Caco-2 (cell line): ENCODE measurements around the gene VILL. TPM values are rescaled to one million over a fixed set of nuclear protein-coding genes. Genes with fewer than 3 reads are reported as not detected.

ENCODE experiments used
- BruUV-seq: library from RNA; stranded (reverse); fragments of 400-500 nt; replicated peaks from 2 replicates; lab custom pipeline; 2021; lab: Mats Ljungman, UMichigan
- CTCF ChIA-PET: fragments of 300-600 bp; sonication (Branson Sonifier 250); formaldehyde crosslinking; loops from one replicate; lab custom pipeline; 2022; ENCODE audit warnings: antibody characterized with exemption; lab: Charles Lee
- POLR2A ChIA-PET: fragments of 300-600 bp; sonication (Branson Sonifier 250); formaldehyde crosslinking; loops from one replicate; lab custom pipeline; 2022; ENCODE audit warnings: antibody characterized with exemption; lab: Charles Lee
- DNase-seq, 2 experiments: peaks; one replicate each; pipeline versions ENCODE4 v3.0.0 to v3.0.0-alpha.2; 2020 to 2022
- H3K27me3 ChIP-seq: replicated peaks from 2 replicates; pipeline ENCODE4 v1.6.0; 2011; ENCODE audit warnings: low read length; ENCODE audit not compliant: control insufficient read depth, insufficient read depth
- H3K36me3 ChIP-seq: 2 replicates; pipeline ENCODE4 v1.5.1; 2011; ENCODE audit warnings: low read length; ENCODE audit not compliant: control insufficient read depth, insufficient read depth
- H3K4me1 ChIP-seq: fragments of 250-450 bp; sonication (Bioruptor Pico); 2 replicates; pipeline ENCODE4 v1.5.1; 2020; ENCODE audit warnings: mild to moderate bottlenecking
- H3K4me3 ChIP-seq: 2 replicates; pipeline ENCODE4 v1.5.1; 2011; ENCODE audit warnings: low read depth, mild to moderate bottlenecking, control low read depth, low read length
- H3K9me3 ChIP-seq: fragments of 250-450 bp; sonication (Bioruptor Pico); 2 replicates; pipeline ENCODE4 v1.5.1; 2020; ENCODE audit warnings: mild to moderate bottlenecking, moderate library complexity
- H3K27ac Mint-ChIP-seq: one replicate; pipeline ENCODE4 v1.8.0; 2022; ENCODE audit warnings: mixed read lengths; ENCODE audit not compliant: unreplicated experiment
- H3K27me3 Mint-ChIP-seq: one replicate; pipeline ENCODE4 v1.8.0; 2022; ENCODE audit warnings: mixed read lengths; ENCODE audit not compliant: insufficient read depth, unreplicated experiment
- H3K36me3 Mint-ChIP-seq: one replicate; pipeline ENCODE4 v1.8.0; 2022; ENCODE audit warnings: mild to moderate bottlenecking, mixed read lengths; ENCODE audit not compliant: insufficient read depth, unreplicated experiment
- H3K4me1 Mint-ChIP-seq: one replicate; pipeline ENCODE4 v1.8.0; 2022; ENCODE audit warnings: low read depth, mixed read lengths; ENCODE audit not compliant: unreplicated experiment
- H3K4me3 Mint-ChIP-seq: one replicate; pipeline ENCODE4 v1.8.0; 2022; ENCODE audit warnings: mild to moderate bottlenecking, moderate library complexity, mixed read lengths; ENCODE audit not compliant: unreplicated experiment
- H3K9me3 Mint-ChIP-seq: one replicate; pipeline ENCODE4 v1.8.0; 2022; ENCODE audit warnings: mixed read lengths; ENCODE audit not compliant: unreplicated experiment
- intact Hi-C: fragments of 100-400 bp; cut with micrococcal nuclease; formaldehyde crosslinking; loops from one replicate; pipeline ENCODE4 v1.10.0; 2022; ENCODE audit not compliant: unreplicated experiment
- total RNA-seq: library from RNA; stranded (reverse); gene quantifications from 2 replicates; pipeline ENCODE4 v1.2.3, GENCODE V29; 2022
- TF ChIP-seq, protein P1 (sequence below), 2 experiments: fragments of 200-600 bp in 1 of 2; IDR thresholded peaks; 1 replicate in 1 of 2; 2 replicates in 1 of 2; pipeline versions ENCODE4 v1.5.1 to v1.8.0; 2011 to 2022; ENCODE audit warnings: antibody characterized with exemption in 1 of 2, control low read depth in 1 of 2, inconsistent platforms in 1 of 2, low read depth in 1 of 2, low read length in 1 of 2, mild to moderate bottlenecking in 1 of 2, moderate library complexity in 1 of 2; ENCODE audit not compliant: insufficient read depth in 1 of 2, severe bottlenecking in 1 of 2, unreplicated experiment in 1 of 2

Gene VILL
- total RNA-seq, 1 experiment from 2014 or later = 11.7 TPM

DNA sequence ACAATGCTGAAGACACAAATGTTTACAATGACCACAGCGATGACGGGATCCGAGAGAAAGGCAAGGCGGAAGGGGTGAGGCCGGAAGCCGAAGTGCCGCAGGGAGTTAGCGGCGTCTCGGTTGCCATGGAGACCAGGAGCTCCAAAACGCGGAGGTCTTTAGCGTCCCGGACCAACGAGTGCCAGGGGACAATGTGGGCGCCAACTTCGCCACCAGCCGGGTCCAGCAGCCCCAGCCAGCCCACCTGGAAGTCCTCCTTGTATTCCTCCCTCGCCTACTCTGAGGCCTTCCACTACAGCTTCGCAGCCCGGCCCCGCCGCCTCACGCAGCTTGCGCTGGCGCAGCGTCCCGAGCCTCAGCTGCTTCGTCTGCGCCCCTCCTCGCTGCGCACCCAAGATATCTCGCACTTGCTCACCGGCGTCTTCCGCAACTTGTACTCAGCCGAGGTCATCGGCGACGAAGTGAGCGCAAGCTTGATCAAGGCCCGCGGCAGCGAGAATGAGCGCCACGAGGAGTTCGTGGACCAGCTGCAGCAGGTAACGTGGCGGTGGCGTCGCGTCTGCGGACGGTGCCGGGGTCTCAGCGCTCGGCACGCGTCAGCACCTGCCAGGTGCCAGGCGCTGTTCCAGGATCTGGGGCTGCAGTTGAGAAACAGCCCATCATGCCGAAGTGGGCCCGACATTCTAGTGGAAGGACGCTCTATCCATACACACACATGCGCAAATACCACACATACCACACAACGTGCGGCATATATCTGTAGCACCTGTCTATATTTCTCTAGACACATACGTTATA is 48.7 kb downstream of the VILL start, which contains the start of gene DLEC1:
Gene DLEC1, plus strand, starts transcription at position 108 of the 798 bp plus-strand sequence. Its CDS starts 18 bp downstream, at position 126.
- H3K27ac Mint-ChIP-seq = no peak within 1 kb of the TSS
- TF ChIP-seq, protein P1, sequence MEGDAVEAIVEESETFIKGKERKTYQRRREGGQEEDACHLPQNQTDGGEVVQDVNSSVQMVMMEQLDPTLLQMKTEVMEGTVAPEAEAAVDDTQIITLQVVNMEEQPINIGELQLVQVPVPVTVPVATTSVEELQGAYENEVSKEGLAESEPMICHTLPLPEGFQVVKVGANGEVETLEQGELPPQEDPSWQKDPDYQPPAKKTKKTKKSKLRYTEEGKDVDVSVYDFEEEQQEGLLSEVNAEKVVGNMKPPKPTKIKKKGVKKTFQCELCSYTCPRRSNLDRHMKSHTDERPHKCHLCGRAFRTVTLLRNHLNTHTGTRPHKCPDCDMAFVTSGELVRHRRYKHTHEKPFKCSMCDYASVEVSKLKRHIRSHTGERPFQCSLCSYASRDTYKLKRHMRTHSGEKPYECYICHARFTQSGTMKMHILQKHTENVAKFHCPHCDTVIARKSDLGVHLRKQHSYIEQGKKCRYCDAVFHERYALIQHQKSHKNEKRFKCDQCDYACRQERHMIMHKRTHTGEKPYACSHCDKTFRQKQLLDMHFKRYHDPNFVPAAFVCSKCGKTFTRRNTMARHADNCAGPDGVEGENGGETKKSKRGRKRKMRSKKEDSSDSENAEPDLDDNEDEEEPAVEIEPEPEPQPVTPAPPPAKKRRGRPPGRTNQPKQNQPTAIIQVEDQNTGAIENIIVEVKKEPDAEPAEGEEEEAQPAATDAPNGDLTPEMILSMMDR (IDR thresholded peaks at IDR 0.05; ENCODE audit: insufficient read depth in 1 of 2, low read depth in 1 of 2, low read length in 1 of 2, severe bottlenecking in 1 of 2, unreplicated experiment in 1 of 2) = no peak
- Histone ChIP-seq H3K4me1 (no peaks in the 10 kb centered on the region), H3K4me3 (peak within 1 kb of the TSS; percentile 58), H3K36me3 (no peaks in the 10 kb centered on the region), H3K9me3 (no peaks in the 10 kb centered on the region), H3K27me3 (no peaks in the 10 kb centered on the region)
- H3K4me3 Mint-ChIP-seq = peak within 1 kb of the TSS; percentile 57
- POLR2A ChIA-PET = interaction anchor here (0.8 to 1.0 kb wide), 2 partner anchors 68 to 98 kb away, joined by 3 read pairs; partner anchors contain the start of gene ACAA1
- intact Hi-C loops = no loop called here
- no peaks in the 10 kb centered on the region for H3K9me3 Mint-ChIP-seq
- CTCF ChIA-PET = interaction anchor here (0.6 to 2.0 kb wide), 6 partner anchors 27 to 98 kb away, joined by 3 to 10 read pairs (median 4); partner anchors contain the start of gene ACAA1
- no TSS peak for BruUV-seq
- peaks cover 7% of the 10 kb centered on the region for H3K36me3 Mint-ChIP-seq
- no peaks in the 10 kb centered on the region for H3K27me3 Mint-ChIP-seq
- H3K4me1 Mint-ChIP-seq = peaks cover 13% of the 10 kb centered on the region
- DNase-seq = peak; percentile 67 to 69

DNA sequence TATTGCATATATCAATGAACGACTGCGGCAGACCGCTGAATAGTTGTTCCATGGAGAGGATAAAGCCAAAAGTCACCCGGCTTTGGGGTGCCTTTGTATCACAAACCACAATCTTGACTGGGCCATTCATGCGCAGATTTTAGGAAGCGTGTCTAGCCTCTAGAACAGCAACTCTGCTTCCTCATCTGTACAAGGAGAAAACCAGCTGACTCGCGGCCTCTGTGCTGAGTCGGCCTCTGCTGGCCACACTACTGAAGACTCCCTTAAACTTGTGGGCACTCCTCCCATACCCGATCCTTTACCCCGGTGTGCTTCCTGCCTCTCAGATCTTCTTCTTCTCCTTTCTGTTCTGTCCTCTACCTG is 49.3 kb downstream of the VILL start:
- Mint-ChIP-seq H3K27ac (no peak overlapping the region), H3K4me3 (peak overlapping the region; percentile 57), H3K36me3 (peaks cover 7% of the 10 kb centered on the region), H3K27me3 (no peaks in the 10 kb centered on the region), H3K4me1 (peaks cover 13% of the 10 kb centered on the region), H3K9me3 (no peaks in the 10 kb centered on the region)
- Histone ChIP-seq H3K4me3 (peak overlapping the region; percentile 58), H3K27me3 (no peaks in the 10 kb centered on the region), H3K4me1 (no peaks in the 10 kb centered on the region), H3K36me3 (no peaks in the 10 kb centered on the region), H3K9me3 (no peaks in the 10 kb centered on the region)
- intact Hi-C loops = loop anchor here (1.0 kb wide), 2 partner anchors 36 to 66 kb away; no protein-coding TSS in a partner anchor
- ChIA-PET POLR2A (interaction anchor here (1.0 kb wide), 1 partner anchor 67 kb away, joined by 3 read pairs; no protein-coding TSS in a partner anchor), CTCF (interaction anchor here (0.7 to 2.0 kb wide), 5 partner anchors 28 to 97 kb away, joined by 3 to 10 read pairs (median 5); partner anchors contain the start of gene ACAA1)
- no TSS peak for BruUV-seq
- peak in 1 of 2 experiments; percentile 63 for DNase-seq
- TF ChIP-seq, protein P1 (IDR thresholded peaks at IDR 0.05; ENCODE audit: insufficient read depth in 1 of 2, low read depth in 1 of 2, low read length in 1 of 2, severe bottlenecking in 1 of 2, unreplicated experiment in 1 of 2) = peak in 1 of 2 experiments; percentile 47

DNA sequence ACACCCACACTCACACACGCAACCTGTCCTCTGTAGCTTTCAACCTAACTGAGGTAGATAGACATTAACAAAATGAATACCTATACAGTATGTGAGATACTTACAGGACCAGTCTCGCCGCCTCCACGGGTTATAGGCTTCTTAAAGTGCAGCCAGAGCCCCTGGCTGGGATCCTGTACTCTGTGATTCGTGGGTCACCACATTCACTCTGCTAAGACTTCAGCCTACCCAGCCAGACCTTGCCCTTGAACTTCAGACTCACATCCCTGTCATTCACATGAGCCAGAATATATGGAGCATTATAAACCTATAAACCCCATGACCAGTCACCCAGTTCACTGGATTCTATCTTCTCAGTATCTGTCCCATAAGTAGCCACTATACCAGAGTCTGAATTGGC is 49.8 kb downstream of the VILL start:
- no peak overlapping the region for H3K27ac Mint-ChIP-seq
- no peaks in the 10 kb centered on the region for H3K4me1 ChIP-seq
- no peak overlapping the region for H3K4me3 ChIP-seq
- H3K9me3 Mint-ChIP-seq = no peaks in the 10 kb centered on the region
- CTCF ChIA-PET = interaction anchor here (0.7 to 2.0 kb wide), 4 partner anchors 28 to 97 kb away, joined by 3 to 10 read pairs (median 6); partner anchors contain the start of gene ACAA1
- DNase-seq = no peak
- H3K36me3 ChIP-seq = no peaks in the 10 kb centered on the region
- no peaks in the 10 kb centered on the region for H3K9me3 ChIP-seq
- peaks cover 13% of the 10 kb centered on the region for H3K4me1 Mint-ChIP-seq
- intact Hi-C loops = loop anchor here (1.0 kb wide), 2 partner anchors 36 to 66 kb away; no protein-coding TSS in a partner anchor
- H3K36me3 Mint-ChIP-seq = peaks cover 7% of the 10 kb centered on the region
- TF ChIP-seq, protein P1 (IDR thresholded peaks at IDR 0.05; ENCODE audit: insufficient read depth in 1 of 2, low read depth in 1 of 2, low read length in 1 of 2, severe bottlenecking in 1 of 2, unreplicated experiment in 1 of 2) = no peak
- no TSS peak for BruUV-seq
- POLR2A ChIA-PET = interaction anchor here (1.0 kb wide), 1 partner anchor 67 kb away, joined by 3 read pairs; no protein-coding TSS in a partner anchor
- no peaks in the 10 kb centered on the region for H3K27me3 ChIP-seq
- H3K27me3 Mint-ChIP-seq = no peaks in the 10 kb centered on the region
- H3K4me3 Mint-ChIP-seq = peak overlapping the region; percentile 57
